ENCODE measurements around the gene OR2AT4.
"Not testable (repeated sequence)": the region's sequence is repeated elsewhere in the genome, so short reads cannot be mapped to it uniquely, and the experiment has no call there.

The OR2AT4 gene

DNA sequence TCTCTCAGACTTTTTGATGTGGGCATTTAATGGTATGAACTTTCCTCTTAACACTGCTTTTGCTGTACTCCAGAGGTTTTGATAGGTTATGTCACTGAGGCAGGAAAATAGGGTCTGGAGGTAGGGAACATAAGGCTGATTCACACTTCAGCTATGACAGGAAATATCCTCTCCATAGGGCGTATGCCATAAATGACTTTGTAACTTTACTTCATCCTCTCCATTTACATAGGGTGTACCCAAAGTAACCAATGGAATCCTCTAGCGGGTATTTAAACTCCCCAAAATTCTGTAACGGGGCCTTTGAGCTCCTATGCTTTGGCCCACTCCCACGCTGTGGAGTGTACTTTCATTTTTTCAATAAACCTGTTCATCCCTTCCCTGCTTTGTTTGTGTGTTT is 49.5 kb downstream of the OR2AT4 start:
- DNase-seq (ENCODE audit: low spot score) = no peak
- TF ChIP-seq, protein P1, sequence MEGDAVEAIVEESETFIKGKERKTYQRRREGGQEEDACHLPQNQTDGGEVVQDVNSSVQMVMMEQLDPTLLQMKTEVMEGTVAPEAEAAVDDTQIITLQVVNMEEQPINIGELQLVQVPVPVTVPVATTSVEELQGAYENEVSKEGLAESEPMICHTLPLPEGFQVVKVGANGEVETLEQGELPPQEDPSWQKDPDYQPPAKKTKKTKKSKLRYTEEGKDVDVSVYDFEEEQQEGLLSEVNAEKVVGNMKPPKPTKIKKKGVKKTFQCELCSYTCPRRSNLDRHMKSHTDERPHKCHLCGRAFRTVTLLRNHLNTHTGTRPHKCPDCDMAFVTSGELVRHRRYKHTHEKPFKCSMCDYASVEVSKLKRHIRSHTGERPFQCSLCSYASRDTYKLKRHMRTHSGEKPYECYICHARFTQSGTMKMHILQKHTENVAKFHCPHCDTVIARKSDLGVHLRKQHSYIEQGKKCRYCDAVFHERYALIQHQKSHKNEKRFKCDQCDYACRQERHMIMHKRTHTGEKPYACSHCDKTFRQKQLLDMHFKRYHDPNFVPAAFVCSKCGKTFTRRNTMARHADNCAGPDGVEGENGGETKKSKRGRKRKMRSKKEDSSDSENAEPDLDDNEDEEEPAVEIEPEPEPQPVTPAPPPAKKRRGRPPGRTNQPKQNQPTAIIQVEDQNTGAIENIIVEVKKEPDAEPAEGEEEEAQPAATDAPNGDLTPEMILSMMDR (IDR thresholded peaks at IDR 0.05; ENCODE audit: extremely low read depth, missing control alignments) = no peak

DNA sequence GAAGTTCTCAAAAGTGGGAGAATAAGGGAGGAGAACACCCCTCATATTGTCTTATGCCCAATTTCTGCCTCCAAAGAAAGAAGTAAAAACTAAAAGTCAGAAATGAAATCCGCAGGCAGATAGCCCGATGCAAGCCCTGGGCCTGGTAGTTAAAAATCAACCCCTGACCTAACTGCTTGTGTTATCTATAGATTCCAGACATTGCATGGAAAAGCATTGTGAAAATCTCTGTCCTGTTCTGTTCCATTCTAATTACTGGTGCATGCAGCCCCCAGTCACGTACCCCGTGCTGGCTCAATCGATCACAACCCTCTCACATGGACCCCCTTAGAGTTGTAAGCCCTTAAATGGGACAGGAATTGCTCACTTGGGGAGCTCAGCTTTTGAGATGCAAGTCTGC is 50.0 kb downstream of the OR2AT4 start:
- DNase-seq (ENCODE audit: low spot score) = not testable (repeated sequence)

DNA sequence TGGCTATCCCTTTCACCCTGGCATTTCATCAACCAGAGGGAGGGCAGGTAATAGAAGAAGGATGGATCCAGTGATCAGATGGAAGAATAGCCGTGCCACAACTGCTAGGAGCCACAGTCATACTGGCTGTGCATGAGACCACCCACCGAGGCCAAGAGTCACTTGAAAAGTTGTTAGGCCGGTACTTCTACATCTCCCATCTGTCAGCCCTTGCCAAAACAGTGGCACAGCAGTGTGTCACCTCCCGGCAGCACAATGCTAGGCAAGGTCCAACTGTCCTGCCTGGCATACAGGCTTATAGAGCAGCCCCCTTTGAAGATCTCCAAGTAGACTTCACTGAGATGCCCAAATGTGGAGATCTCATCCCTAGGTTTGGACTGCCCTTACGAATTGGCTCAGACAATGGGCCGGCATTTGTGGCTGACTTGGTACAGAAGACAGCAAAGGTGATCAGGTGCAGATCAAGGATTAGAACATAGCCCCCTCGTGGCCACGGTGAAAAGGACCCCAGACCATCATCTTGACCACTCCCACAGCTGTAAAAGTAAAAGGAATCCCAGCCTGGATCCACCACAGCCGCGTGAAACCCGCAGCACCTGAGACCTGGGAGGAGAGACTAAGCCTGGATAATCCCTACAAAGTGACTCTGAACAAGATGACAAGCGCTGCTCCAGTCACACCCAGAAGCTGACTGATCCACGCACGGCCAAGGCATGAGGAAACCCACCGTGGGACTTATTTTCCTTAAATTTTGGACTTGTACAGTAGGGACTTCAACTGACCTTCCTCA is 52.1 kb downstream of the OR2AT4 start:
- DNase-seq (ENCODE audit: low spot score) = not testable (repeated sequence)

DNA sequence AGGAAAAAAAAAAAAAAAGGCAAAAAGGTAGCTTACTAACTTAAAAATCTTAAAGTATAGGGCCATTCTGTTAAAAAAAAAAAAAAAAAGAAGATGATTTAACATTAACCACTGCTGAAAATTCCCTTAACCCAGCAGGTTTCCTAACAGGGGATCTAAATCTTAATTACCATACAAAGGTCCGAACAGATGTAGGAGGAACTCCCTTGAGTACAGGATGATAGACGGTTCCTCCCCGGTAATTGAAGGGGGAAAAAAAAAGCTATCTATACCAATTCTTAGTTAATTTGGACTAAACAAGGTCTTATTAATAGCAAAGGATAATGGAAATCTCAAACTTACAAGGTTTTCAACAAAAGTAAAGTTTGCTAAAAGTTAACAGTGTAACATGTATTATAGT is 54.9 kb downstream of the OR2AT4 start:
- DNase-seq (ENCODE audit: low spot score) = not testable (repeated sequence)

DNA sequence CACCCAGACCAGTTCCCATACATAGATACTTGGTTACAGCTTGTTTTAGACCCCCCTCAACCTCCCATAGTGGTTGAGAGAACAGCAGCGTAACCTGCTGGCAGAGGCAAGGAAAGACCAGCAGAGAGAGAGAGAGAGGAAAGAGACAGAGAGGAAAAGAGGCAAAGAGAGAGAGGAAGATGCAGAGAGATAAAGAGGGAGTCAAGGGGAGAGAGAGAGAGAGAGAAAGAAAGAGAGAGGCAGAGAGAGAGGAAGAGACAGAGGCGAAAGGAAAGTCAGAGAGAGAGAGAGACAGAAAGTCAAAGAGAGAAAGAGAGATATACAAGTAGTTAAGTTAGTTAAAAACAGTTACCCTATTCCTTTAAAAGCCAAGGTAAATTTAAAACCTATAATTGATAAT is 55.4 kb downstream of the OR2AT4 start:
- DNase-seq (ENCODE audit: low spot score) = no peak
- TF ChIP-seq, protein P1 (IDR thresholded peaks at IDR 0.05; ENCODE audit: extremely low read depth, missing control alignments) = no peak

DNA sequence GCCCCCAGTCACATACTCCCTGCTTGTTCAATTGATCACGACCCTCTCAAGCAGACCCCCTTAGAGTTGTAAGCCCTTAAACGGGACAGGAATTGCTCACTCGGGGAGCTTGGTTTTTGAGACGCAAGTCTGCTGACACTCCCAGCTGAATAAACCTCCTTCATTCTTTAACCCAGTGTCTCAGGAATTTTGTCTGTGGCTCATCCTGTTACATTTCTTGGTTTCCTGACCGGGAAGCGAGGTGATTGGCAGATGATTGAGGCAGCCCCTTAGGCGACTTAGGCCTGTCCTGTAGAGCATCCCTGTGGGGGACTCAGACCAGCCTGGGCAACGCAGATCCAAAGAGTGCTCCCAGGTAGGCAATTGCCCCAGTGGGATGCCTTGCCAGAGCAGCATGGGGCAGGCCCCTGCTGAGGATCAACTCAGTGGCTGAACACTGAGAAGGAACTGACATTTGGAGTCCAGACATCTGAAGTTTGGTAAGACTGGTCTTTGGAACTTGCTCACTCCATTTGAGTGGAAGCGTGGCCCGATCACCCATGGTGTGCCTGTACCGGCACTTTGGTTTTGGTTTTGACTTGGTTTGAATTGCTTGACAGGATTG is 56.4 kb downstream of the OR2AT4 start:
- no peak for DNase-seq (ENCODE audit: low spot score)
- TF ChIP-seq, protein P1 (IDR thresholded peaks at IDR 0.05; ENCODE audit: extremely low read depth, missing control alignments) = no peak

DNA sequence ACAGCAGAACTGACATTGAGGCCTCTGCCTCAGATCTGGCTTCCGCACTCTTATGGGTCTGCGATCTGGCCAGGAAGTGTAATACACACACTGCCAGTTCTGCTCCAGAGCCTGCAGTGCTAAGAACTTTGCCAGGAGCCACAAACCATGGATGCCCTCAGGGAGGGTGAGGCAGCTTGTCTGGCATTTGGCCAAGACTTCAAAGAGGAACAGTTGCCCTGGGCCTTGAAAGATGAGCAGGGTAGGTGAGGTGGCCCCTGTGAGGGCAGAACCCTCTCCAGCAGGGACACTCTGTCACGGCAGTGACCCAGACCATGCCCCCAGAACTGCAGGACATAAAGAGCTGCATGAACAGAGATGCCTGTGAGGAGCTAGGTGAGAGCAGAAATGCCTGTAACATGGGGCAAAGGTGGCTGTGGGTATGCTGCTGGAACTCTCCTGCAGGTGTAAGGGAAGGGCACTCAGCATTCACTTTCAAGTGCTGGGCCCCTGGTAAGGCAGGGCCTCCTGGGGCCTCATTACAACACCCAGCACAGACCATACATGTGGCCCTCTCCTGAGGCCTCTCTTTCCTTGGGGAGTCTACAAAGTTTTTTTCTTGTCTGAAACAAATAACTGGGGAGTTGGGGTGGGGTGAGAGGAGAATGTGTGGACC is 60.6 kb downstream of the OR2AT4 start:
- no peak for DNase-seq (ENCODE audit: low spot score)
- TF ChIP-seq, protein P1 (IDR thresholded peaks at IDR 0.05; ENCODE audit: extremely low read depth, missing control alignments) = no peak

DNA sequence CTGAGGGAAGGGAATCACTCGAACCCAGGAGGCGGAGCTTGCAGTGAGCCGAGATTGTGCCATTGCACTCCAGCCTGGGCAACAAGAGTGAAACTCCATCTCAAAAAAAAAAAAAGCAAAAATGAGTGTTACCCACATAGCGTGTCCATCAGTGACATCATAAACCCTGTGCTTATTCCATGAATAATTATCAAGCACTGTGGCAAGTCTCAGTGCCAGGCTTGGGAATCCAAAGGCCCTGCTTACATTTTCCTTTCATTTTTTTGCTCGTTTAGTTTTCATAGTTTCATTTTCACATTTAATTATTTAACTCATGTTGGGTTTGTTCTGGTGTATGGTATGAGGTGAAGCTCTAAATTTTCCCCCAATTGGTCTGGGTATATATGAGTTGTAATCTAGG is 61.4 kb downstream of the OR2AT4 start:
- no peak for DNase-seq (ENCODE audit: low spot score)
- TF ChIP-seq, protein P1 (IDR thresholded peaks at IDR 0.05; ENCODE audit: extremely low read depth, missing control alignments) = no peak

DNA sequence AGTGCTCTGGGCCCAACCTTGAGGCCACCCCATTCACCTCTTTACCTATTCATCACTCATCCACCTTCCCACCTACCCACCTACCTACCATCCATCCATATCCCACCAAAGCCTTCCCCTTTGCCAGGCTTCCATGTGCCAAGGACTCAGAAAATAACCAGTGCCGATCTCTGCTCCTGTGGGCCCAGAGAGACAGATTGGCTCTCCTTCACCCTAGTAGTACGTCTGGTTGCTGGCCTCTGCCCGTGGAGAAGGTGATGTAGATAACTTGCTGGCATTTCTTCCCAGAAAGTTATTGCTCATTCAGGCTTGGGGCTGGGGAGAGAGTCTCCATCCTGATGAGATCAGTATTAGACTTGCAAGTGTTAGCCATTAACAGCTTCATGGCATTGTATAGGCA is 62.8 kb downstream of the OR2AT4 start:
- no peak for DNase-seq (ENCODE audit: low spot score)
- TF ChIP-seq, protein P1 (IDR thresholded peaks at IDR 0.05; ENCODE audit: extremely low read depth, missing control alignments) = no peak
